ENCODE results near the gene CASK. TPM values are rescaled to one million over a fixed set of nuclear protein-coding genes. Genes with fewer than 3 reads are reported as not detected.

CASK gene
- total RNA-seq, 1 donor from 2014 or later: 23.0 TPM

- intact Hi-C loops (cut with micrococcal nuclease): no loop called here
- TF ChIP-seq CTCF (IDR thresholded peaks at IDR 0.05): no peak
- DNase-seq (no peak), ATAC-seq (ENCODE audit: low read depth) (no peak)
- POLR2A ChIA-PET: no interaction called here
- Mint-ChIP-seq H3K27ac (no peak overlapping the region), H3K36me3 (ENCODE audit: low read depth) (peaks cover 11% of the 10 kb centered on the region), H3K9me3 (no peaks in the 10 kb centered on the region), H3K4me1 (peaks cover 2% of the 10 kb centered on the region), H3K4me3 (no peak overlapping the region), H3K27me3 (no peaks in the 10 kb centered on the region)
- CTCF ChIA-PET: no interaction called here
These were observed 85.9 kb downstream of the CASK start for GRCh38 chrX:41837270-41837944.

GRCh38 chrX:41828826-41829225 is 94.5 kb downstream of the CASK start:
- Mint-ChIP-seq H3K9me3 (no peaks in the 10 kb centered on the region), H3K4me1 (peaks cover 4% of the 10 kb centered on the region), H3K27me3 (no peaks in the 10 kb centered on the region), H3K27ac (no peak overlapping the region), H3K4me3 (no peak overlapping the region), H3K36me3 (ENCODE audit: low read depth) (peaks cover 14% of the 10 kb centered on the region)
- ChIA-PET CTCF (no interaction called here), POLR2A (no interaction called here)
- intact Hi-C loops (cut with micrococcal nuclease): no loop called here
- ATAC-seq (ENCODE audit: low read depth): no peak
- no peak for DNase-seq
- TF ChIP-seq CTCF (IDR thresholded peaks at IDR 0.05): no peak

GRCh38 chrX:41827886-41828285 is 95.5 kb downstream of the CASK start:
- ATAC-seq (ENCODE audit: low read depth): no peak
- peaks cover 18% of the 10 kb centered on the region for H3K36me3 Mint-ChIP-seq (ENCODE audit: low read depth)
- H3K9me3 Mint-ChIP-seq: no peaks in the 10 kb centered on the region
- no peak for DNase-seq
- H3K4me1 Mint-ChIP-seq: peaks cover 4% of the 10 kb centered on the region
- no peaks in the 10 kb centered on the region for H3K27me3 Mint-ChIP-seq
- intact Hi-C loops (cut with micrococcal nuclease): no loop called here
- CTCF ChIA-PET: no interaction called here
- no peak overlapping the region for H3K4me3 Mint-ChIP-seq
- no peak overlapping the region for H3K27ac Mint-ChIP-seq
- TF ChIP-seq CTCF (IDR thresholded peaks at IDR 0.05): no peak
- POLR2A ChIA-PET: no interaction called here

- no peak overlapping the region for H3K4me3 Mint-ChIP-seq
- peaks cover 2% of the 10 kb centered on the region for H3K9me3 Mint-ChIP-seq
- no peak overlapping the region for H3K27ac Mint-ChIP-seq
- peaks cover 4% of the 10 kb centered on the region for H3K4me1 Mint-ChIP-seq
- ChIA-PET POLR2A (no interaction called here), CTCF (no interaction called here)
- peaks cover 17% of the 10 kb centered on the region for H3K36me3 Mint-ChIP-seq (ENCODE audit: low read depth)
- no peak for ATAC-seq (ENCODE audit: low read depth)
- DNase-seq: no peak
- intact Hi-C loops (cut with micrococcal nuclease): no loop called here
- no peak for TF ChIP-seq CTCF (IDR thresholded peaks at IDR 0.05)
- H3K27me3 Mint-ChIP-seq: no peaks in the 10 kb centered on the region
These were observed 97.6 kb downstream of the CASK start for GRCh38 chrX:41825796-41826195.

GRCh38 chrX:41824551-41824950 is 98.8 kb downstream of the CASK start:
- Mint-ChIP-seq H3K4me3 (no peak overlapping the region), H3K27ac (no peak overlapping the region), H3K9me3 (peaks cover 2% of the 10 kb centered on the region), H3K4me1 (peaks cover 4% of the 10 kb centered on the region), H3K27me3 (no peaks in the 10 kb centered on the region), H3K36me3 (ENCODE audit: low read depth) (peaks cover 14% of the 10 kb centered on the region)
- ChIA-PET CTCF (no interaction called here), POLR2A (no interaction called here)
- TF ChIP-seq CTCF (IDR thresholded peaks at IDR 0.05): no peak
- intact Hi-C loops (cut with micrococcal nuclease): no loop called here
- no peak for DNase-seq
- ATAC-seq (ENCODE audit: low read depth): no peak
